CD14-positive monocyte (primary cell): ENCODE measurements around the gene RFX3. TPM values are rescaled to one million over a fixed set of nuclear protein-coding genes. Genes with fewer than 3 reads are reported as not detected.

Experiments used
- DNase-seq, 3 donors: peaks; one replicate each; pipeline ENCODE4 v3.0.0-alpha.2; 2011 to 2022
- H2AFZ ChIP-seq: 2 replicates; pipeline ENCODE4 v1.6.0; 2012; ENCODE audit warnings: mild to moderate bottlenecking, low read depth, low read length, inconsistent platforms; ENCODE audit not compliant: insufficient read depth, poor library complexity, severe bottlenecking
- H3K27ac ChIP-seq, 2 donors: 1 replicate in 1 of 2; 2 replicates in 1 of 2; pipeline ENCODE4 v1.5.1; 2012 to 2013; ENCODE audit warnings: low read length in 2 of 2, control low read depth in 1 of 2, inconsistent platforms in 1 of 2, low read depth in 1 of 2, mild to moderate bottlenecking in 1 of 2
- H3K27me3 ChIP-seq, 2 donors: one replicate each; pipeline versions ENCODE4 v1.6.0 to v1.6.1; 2011 to 2013; ENCODE audit warnings: low read length in 2 of 2; ENCODE audit not compliant: control insufficient read depth in 2 of 2, insufficient read depth in 2 of 2
- H3K36me3 ChIP-seq, 2 donors: replicated peaks in 1 of 2; 1 replicate in 1 of 2; 2 replicates in 1 of 2; pipeline versions ENCODE4 v1.5.1 to v1.6.1; 2012 to 2013; ENCODE audit warnings: low read length in 2 of 2, control low read depth in 1 of 2, inconsistent platforms in 1 of 2, mild to moderate bottlenecking in 1 of 2; ENCODE audit not compliant: insufficient read depth in 2 of 2, control insufficient read depth in 1 of 2
- H3K4me1 ChIP-seq, 2 donors: 1 replicate in 1 of 2; 2 replicates in 1 of 2; pipeline versions ENCODE4 v1.5.1 to v1.6.1; 2012 to 2013; ENCODE audit warnings: low read length in 2 of 2, control low read depth in 1 of 2, inconsistent platforms in 1 of 2, mild to moderate bottlenecking in 1 of 2, moderate library complexity in 1 of 2; ENCODE audit not compliant: insufficient read depth in 2 of 2, control insufficient read depth in 1 of 2
- H3K4me2 ChIP-seq: replicated peaks from 2 replicates; pipeline ENCODE3; 2012; ENCODE audit warnings: low read length, moderate library complexity, mild to moderate bottlenecking; ENCODE audit not compliant: poor library complexity, severe bottlenecking; ENCODE audit errors: extremely low read depth
- H3K4me3 ChIP-seq, 3 experiments: fragments of 200-600 bp in 1 of 3; sonication (generic) in 1 of 3; replicated peaks in 1 of 3; 1 replicate in 2 of 3; 2 replicates in 1 of 3; pipeline ENCODE4 v1.5.1; 2011 to 2013; ENCODE audit warnings: low read length in 3 of 3, mild to moderate bottlenecking in 3 of 3, control low read depth in 2 of 3, low read depth in 2 of 3, inconsistent platforms in 1 of 3, moderate library complexity in 1 of 3
- H3K79me2 ChIP-seq: 2 replicates; pipeline ENCODE4 v1.6.0; 2012; ENCODE audit warnings: mild to moderate bottlenecking, control low read depth, inconsistent platforms, low read length, moderate library complexity; ENCODE audit not compliant: insufficient read depth
- H3K9ac ChIP-seq: 2 replicates; pipeline ENCODE4 v1.6.0; 2017; ENCODE audit warnings: low read length, mild to moderate bottlenecking; ENCODE audit not compliant: insufficient read depth, poor library complexity, severe bottlenecking
- H3K9me3 ChIP-seq, 2 donors: replicated peaks in 1 of 2; 1 replicate in 1 of 2; 2 replicates in 1 of 2; pipeline versions ENCODE4 v1.5.1 to v1.6.1; 2012 to 2013; ENCODE audit warnings: low read length in 2 of 2, control low read depth in 1 of 2; ENCODE audit not compliant: control insufficient read depth in 1 of 2, insufficient read depth in 1 of 2
- H4K20me1 ChIP-seq: 2 replicates; pipeline ENCODE4 v1.6.0; 2012; ENCODE audit warnings: mild to moderate bottlenecking, low read length, control low read depth, moderate library complexity; ENCODE audit not compliant: insufficient read depth
- H3K27ac Mint-ChIP-seq, 7 donors: one replicate each; pipeline ENCODE4 v1.8.0; 2020; ENCODE audit warnings: mild to moderate bottlenecking in 7 of 7, mixed read lengths in 7 of 7, moderate library complexity in 6 of 7, inconsistent platforms in 2 of 7
- H3K27me3 Mint-ChIP-seq, 3 donors: one replicate each; pipeline ENCODE4 v1.8.0; 2021 to 2022; ENCODE audit warnings: low read depth in 3 of 3, mild to moderate bottlenecking in 3 of 3, mixed read lengths in 3 of 3, moderate library complexity in 3 of 3, inconsistent platforms in 1 of 3
- H3K36me3 Mint-ChIP-seq, 2 donors: one replicate each; pipeline ENCODE4 v1.8.0; 2020; ENCODE audit warnings: mixed read lengths in 2 of 2, inconsistent platforms in 1 of 2, mild to moderate bottlenecking in 1 of 2
- H3K4me1 Mint-ChIP-seq: one replicate; pipeline ENCODE4 v1.8.0; 2020; ENCODE audit warnings: mild to moderate bottlenecking, mixed read lengths
- H3K4me3 Mint-ChIP-seq, 2 donors: one replicate each; pipeline ENCODE4 v1.8.0; 2020; ENCODE audit warnings: mild to moderate bottlenecking in 2 of 2, mixed read lengths in 2 of 2, moderate library complexity in 1 of 2
- H3K9me3 Mint-ChIP-seq, 7 donors: one replicate each; pipeline ENCODE4 v1.8.0; 2020 to 2022; ENCODE audit warnings: mixed read lengths in 7 of 7, mild to moderate bottlenecking in 6 of 7, moderate library complexity in 6 of 7, inconsistent platforms in 2 of 7
- CTCF ChIP-seq: fragments of 200-600 bp; IDR thresholded peaks from one replicate; pipeline ENCODE4 v1.8.0; 2022; ENCODE audit warnings: antibody characterized with exemption, mild to moderate bottlenecking
- WGBS: methylation state at CpG from one replicate; pipeline ENCODE4 v1.1.5; 2013; ENCODE audit warnings: missing lambda C conversion rate; ENCODE audit not compliant: insufficient coverage; 5-methylcytosine and 5-hydroxymethylcytosine counted together
- intact Hi-C, 2 donors: fragments of 100-400 bp; cut with micrococcal nuclease; formaldehyde crosslinking; loops; one replicate each; pipeline versions ENCODE4 v1.15.0 to v1.15.1; 2023
- polyA plus RNA-seq, 3 donors: library from polyadenylated mRNA; depleted of rRNA in 1 of 3; unstranded in 2 of 3; stranded (reverse) in 1 of 3; fragments of 300-500 nt in 2 of 3; fragments of >200 nt in 1 of 3; fragmentation: Illumina TruSeq in 2 of 3; gene quantifications; 1 replicate in 2 of 3; 2 replicates in 1 of 3; pipeline ENCODE4 v1.2.3, GENCODE V29; 2012 to 2021

Gene RFX3
- polyA plus RNA-seq, 3 donors, result 1.7 to 5.2 (median 3.2) TPM

DNA sequence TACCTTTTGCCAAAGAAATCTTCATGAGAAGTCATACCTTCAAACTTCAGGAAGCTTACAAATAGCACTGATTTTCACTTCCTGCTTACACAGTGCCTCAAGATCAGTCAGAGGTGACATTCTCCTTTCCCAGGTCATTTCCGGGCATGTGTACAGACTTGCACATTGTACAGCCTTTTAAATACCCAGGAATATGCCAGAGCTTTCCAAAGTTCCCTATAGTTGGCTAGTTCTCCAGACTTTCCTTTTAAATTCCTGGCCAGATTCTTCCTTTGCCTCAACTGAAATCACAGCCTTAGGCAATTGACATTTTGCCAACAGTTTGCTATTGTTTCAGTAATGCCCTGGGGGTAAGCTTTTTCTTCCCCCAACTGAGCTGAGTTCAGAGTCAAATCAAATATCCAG, 47.2 kb downstream of the RFX3 start:
- Histone ChIP-seq H3K79me2 (no peaks in the 10 kb centered on the region), H3K4me1 (peaks cover 0 to 2% of the 10 kb centered on the region in 2 donors), H3K4me3 (no peak overlapping the region), H3K4me2 (no peak overlapping the region), H3K27ac (peak overlapping the region in 1 of 2 donors; percentile 23), H3K9me3 (no peaks in the 10 kb centered on the region), H3K36me3 (peaks cover 0 to 4% of the 10 kb centered on the region in 2 donors), H2AFZ (no peak overlapping the region), H3K27me3 (no peaks in the 10 kb centered on the region), H3K9ac (no peak overlapping the region), H4K20me1 (no peaks in the 10 kb centered on the region)
- DNase-seq, result peak in 2 of 3 donors; percentile 3 to 13
- Mint-ChIP-seq H3K4me1 (peaks cover 23% of the 10 kb centered on the region), H3K27ac (no peak overlapping the region), H3K4me3 (no peak overlapping the region), H3K27me3 (peaks cover 0 to 3% (median 0%) of the 10 kb centered on the region in 3 donors), H3K36me3 (peaks cover 7 to 9% of the 10 kb centered on the region in 2 donors), H3K9me3 (peaks cover 2 to 11% (median 7%) of the 10 kb centered on the region in 7 donors)
- no peak for TF ChIP-seq CTCF
- 80% methylated on average over 1 of the region's 1 CpG for WGBS
- intact Hi-C loops, result no loop called here

GRCh38 chr9:3477236-3477834, 48.5 kb downstream of the RFX3 start:
- Histone ChIP-seq H3K27ac (peak overlapping the region in 1 of 2 donors; percentile 46), H2AFZ (no peak overlapping the region), H3K36me3 (no peaks in the 10 kb centered on the region), H3K27me3 (no peaks in the 10 kb centered on the region), H3K4me2 (peak overlapping the region; percentile 7), H4K20me1 (no peaks in the 10 kb centered on the region), H3K9ac (no peak overlapping the region), H3K79me2 (no peaks in the 10 kb centered on the region), H3K4me1 (peaks cover 0 to 2% of the 10 kb centered on the region in 2 donors), H3K9me3 (no peaks in the 10 kb centered on the region), H3K4me3 (peak overlapping the region in 2 of 3 experiments; percentile 16 to 48)
- peaks cover 29% of the 10 kb centered on the region for H3K4me1 Mint-ChIP-seq
- peak overlapping the region in 4 of 7 donors; percentile 7 to 79 (median 46) for H3K27ac Mint-ChIP-seq
- peaks cover 2 to 11% (median 7%) of the 10 kb centered on the region in 7 donors for H3K9me3 Mint-ChIP-seq
- no peak for DNase-seq
- peaks cover 5 to 7% of the 10 kb centered on the region in 2 donors for H3K36me3 Mint-ChIP-seq
- H3K4me3 Mint-ChIP-seq, result peak overlapping the region; percentile 9 to 81
- TF ChIP-seq CTCF, result no peak
- WGBS, result no CpG with 5 or more reads among the region's 4 CpGs
- peaks cover 0 to 3% (median 0%) of the 10 kb centered on the region in 3 donors for H3K27me3 Mint-ChIP-seq
- intact Hi-C loops, result no loop called here
